ENCODE results near the gene FOXD3.

Gene FOXD3

DNA sequence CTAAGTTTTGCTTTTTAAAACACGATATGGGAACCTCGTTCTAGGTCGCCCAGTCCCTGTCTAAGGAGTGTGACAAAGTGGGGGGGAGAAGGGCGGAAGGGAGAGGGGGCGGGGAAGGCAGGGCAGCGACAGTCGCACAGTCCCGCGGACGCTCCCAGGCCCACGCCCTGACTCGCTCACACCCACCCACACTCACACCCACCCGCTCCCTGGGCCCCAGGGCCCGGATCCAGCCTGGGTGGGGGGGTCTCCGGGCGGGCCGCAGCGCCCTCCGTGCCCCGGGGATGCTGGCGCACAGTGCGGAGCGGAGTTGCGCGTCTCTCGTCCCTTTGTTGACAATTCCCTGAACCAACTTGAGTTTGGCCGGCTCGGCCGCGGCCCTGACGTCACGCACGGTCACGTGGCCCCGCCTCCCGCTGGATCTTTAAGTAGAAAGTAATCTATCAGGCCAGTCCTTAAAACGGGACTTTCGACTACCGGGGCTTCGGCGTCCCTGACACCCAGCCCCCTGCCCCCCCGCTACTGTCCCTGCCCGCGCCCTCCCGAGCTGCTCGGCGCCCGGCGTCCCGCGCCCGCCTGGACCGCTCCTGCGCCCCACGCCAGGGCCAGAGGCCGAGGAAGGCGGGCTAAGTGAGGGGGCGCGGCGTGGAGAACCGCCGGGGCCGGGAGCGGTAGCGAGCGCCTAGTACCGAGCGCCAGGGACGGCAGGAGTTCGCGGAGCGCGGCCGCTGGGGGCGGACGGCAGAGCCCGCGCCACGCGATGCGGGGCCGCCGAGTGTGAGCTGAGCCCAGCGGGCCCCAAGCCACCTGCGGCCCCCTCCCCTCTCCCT, at the start of gene FOXD3:
TSS of gene FOXD3 (plus strand) at position 454 of the 830 bp plus-strand sequence. CDS start 492 bp downstream, outside the sequence.
- peak; percentile 55 for DNase-seq (ENCODE audit: low spot score)

DNA sequence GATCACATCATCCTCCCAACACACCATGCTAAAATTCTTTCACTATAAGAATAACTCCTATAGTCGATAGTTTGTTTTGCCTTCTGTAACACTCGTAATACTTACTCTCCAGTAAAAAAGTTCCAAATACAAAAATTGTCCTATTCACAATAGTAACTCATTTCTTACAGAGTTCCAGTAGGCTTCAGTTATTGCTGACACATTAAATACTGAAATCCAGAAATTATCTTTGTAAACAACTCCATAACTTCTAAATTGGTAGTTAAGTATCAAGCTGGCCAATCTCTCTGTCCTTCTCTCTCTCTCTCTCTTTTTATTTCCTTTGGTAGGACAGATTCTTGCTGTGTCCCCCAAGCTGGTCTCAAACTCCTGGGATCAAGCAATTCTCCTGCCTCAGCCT, 49.6 kb upstream of the FOXD3 start:
- DNase-seq (ENCODE audit: low spot score): no peak

DNA sequence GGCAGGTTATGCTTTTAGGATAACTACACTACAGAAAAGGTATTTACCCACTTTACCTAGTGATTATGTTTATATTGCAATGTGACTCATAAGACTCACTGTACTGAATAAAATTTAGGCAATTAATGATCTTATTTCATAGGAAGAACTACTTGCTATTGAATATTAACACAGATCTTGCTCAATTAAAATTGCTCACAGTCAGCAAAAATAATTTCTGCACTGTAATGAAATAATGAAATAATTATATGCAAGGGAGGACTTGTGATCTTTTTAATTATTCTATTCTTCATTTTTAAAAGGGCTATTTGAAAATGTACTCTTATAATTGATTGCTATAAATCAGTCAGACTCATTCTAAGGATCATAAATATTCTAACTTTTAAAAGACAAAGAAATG, 48.0 kb upstream of the FOXD3 start:
- DNase-seq (ENCODE audit: low spot score): no peak

DNA sequence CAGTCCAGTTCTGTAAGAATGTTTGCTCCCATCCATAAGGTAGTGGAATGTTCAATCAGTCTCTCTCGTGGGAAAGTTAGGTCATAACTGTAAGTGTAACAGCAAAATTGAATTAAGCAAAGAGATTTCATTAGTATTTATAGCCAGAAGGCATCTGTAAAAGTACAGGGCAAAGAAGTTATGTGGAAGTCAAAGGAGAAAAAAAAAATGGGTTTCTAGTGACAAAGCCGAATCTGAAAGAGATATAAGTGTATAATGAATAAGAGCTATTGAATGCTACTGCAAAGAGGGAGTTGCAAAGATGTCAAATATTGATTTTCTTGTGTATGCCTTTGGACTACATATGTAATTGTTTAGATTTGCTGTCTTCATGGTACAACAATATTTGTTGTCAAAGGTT, 47.4 kb upstream of the FOXD3 start:
- DNase-seq (ENCODE audit: low spot score): no peak

DNA sequence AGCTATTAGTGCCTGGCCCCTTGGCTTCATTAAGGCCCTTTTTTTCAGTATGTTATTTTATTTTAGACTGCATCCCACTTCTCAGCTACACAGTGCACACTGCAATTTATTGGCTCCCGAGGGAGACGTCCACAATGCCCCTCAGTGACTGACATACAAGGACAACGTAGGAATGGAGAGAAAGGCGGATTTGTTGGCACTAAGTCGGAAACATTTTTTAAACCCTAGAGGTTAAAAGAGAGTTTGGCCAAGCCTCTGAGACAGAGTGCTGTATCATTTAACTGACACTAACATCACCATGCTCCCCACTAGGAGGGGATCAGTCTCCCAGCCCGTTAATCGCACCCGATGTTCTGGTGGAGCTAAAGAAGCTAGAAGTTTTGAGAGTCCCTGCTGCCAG, 45.7 kb upstream of the FOXD3 start:
- no peak for DNase-seq (ENCODE audit: low spot score)

DNA sequence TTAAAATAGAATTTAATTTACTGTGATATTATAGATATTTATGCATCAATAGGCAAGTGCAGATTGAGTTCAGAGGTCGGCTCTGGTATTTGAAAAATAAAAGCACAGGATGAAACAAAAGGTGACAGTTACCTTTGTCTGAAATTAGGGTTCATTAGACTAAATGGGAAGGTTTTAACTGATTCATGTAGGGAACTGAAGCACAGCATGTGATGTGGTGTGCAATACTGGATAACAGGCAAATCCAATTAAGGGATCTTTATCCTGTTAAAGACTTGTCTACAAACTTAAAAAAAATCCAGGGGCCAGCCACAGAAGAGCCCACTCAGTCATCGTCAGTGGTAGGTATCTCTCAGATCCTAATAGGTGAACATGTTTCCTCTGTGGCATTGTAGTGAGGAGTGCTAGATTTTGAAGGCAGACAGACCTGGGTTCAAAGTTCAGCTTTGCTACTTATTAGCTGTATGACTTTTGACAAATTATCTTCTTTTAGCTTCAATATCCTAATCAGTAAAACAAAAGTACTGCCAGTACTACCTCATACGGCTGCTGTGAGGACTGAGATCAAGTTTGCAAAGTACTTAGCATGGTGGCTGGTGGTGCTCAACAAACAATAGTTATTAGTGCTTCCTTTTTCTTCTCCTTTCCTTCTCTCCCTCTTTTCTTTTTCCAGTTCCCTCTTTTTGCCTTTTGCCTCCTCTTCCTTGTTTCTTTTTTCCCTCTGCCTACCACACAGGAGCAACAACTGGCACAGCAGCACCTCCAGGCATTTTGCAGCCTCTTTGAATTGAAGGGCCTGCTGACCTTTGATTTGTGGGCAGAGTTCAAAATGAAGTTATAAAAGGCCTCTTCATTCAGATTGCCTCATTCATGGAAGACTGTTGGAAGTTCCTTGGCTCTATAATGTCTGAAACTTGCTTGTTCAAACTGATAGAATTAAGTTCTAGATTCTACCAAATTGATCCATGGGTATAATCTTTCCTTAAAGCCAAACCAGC, 44.9 kb upstream of the FOXD3 start:
- no peak for DNase-seq (ENCODE audit: low spot score)

DNA sequence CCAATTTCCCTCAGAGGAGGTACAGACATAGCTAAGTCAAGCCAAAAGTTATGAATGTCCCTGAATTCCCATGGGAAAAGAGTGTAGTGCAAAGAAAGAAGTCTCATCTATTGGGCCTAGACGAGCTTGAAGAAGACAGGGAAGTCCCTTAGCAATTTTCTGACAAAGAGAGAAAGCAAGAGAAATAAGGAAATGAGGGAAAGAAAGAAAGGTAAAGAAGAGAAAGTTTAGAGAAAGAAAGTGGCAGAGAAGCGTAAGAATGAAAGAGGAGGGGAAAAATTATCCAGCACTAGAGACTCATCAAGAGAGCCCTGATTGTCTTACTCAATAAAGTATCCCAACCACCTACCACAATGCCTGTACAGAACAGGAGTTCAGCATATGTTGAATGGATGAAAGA, 40.6 kb upstream of the FOXD3 start:
- DNase-seq (ENCODE audit: low spot score): no peak

DNA sequence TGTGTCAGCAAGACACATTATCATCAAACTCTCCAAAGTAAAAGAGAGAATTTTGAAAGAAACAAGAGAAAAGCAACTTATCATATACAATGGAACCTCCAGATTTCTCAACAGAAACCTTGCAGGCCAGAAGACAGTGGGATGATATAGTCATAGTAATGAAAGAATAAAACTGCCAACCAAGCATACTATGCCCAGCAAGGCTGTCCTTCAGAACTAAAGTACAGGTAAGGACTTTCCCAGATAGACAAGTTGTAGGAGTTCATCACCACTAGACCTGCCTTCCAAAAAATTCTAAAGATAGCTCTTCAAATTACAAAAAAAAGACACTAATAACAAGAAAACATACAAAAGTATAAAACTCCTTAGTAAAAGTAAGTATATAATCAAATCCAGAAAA, 33.2 kb upstream of the FOXD3 start:
- DNase-seq (ENCODE audit: low spot score): no peak

DNA sequence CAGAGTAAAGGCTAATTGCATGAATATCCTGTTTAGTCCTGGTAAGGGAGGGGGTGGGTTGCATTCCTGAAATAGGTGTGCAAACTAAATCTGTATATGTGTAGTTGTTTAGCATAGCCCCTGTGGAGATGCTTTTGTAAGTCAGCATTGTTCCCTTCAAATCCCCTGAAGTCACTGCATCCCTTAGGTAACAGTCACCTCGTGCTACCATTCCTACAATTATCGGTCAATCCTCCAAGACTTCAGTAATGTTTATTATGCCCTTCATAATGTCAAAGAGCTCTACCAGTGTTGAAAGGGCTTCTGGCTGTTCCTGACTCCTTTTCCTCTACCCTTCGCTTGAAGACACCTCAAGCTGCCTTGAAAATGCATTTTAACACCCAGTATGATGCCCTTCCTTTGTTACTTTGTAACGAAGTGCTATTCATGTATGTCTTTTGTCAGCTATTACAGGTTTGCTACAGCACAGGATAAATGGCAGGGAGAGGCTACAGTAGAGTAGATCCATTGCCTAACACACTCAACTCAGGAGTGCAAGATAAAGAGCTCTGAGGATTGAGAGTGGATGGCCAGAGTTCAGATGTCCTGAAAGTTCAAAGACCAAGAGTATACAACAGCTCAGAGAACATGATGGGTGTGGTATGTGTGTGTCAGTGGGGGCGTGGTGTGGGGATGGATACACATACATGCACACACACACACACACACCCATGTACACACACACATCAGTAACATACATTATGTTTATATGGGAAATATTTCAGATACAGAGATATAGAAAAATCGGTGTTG, 27.4 kb upstream of the FOXD3 start:
- DNase-seq (ENCODE audit: low spot score): no peak

DNA sequence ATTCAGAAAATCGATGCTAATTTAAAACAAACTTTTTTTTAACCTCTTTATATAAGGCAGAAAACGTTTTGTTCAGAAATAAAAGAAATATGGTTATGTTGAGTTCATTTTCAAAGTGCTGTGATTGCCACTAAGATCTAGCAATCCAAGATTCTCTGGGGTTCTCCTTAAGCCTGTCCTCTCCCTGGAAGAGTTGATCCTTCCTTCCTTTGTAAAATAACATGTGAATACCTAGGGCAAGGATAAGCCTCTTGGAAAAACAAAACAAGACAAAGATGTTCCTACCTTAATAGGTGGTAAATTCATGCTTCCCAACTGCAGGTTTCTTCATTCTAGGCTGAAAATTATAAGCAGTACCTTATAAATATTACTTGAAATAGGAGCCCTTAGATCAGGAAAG, 18.0 kb upstream of the FOXD3 start:
- no peak for DNase-seq (ENCODE audit: low spot score)

DNA sequence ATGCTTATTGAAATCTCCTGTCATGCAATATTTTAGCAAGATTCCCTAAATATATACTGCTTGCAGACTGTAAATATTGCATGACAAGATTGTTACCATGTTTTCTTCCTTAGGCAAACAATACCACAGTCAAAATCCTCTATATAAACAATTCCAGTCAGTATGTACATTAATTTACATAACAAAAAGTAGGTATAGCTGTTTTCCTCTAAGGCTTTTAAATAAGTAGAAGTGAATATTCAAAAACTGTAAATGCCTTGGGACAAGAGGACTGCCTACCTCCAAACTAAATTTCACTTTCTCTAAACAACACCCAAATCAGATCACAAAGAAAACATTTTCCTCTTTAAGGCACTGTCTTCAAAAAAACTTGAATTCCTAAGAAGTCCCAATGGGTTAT, 17.3 kb upstream of the FOXD3 start:
- DNase-seq (ENCODE audit: low spot score): no peak

DNA sequence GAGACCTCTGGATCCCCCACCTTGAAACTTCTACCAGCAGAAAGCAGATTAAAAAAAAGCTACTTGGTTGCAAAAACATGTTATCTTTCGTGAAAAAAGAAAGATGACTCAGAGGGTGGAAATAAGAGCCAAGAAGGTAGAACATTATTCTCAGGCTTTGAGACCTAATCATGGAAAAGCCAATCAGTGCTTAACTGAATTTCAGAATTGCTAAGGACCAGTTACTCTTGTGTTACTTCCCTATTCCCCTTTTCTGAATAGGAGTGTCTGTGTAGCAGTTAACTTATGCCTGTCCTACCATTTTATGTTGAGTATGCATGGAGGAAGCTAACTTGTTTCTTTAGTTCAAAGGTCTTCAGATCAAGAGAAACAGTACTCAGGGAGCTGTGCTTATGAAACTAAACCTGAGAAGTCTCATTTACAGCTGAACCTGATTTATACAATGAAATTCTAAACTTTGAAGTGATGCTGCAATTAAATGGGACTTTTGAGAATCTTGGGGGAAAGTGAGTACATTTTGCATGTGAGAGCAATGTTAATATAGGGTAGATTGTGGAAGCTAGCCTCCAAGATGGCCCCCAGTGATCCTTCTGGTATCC, 15.1 kb upstream of the FOXD3 start:
- no peak for DNase-seq (ENCODE audit: low spot score)

DNA sequence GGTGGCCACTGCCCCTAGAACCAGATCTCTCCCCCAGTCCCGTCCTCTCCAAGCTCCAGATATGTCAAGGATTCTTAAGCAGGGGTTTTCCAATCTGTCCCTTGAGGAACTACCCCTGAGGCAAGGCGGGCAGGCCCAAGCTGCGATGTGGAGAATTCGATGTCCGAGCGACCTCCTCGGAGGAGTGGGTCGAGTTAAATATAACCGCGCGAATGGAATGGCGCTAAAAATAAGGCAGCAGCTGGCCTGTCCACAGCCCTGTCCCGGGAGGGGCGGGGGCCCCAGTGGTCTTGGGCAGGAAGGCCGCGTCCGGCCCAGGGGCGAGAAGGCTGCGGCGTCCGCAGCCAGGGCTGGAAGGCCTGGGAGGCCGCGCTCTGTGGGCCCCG, 5.8 kb upstream of the FOXD3 start:
- no peak for DNase-seq (ENCODE audit: low spot score)

DNA sequence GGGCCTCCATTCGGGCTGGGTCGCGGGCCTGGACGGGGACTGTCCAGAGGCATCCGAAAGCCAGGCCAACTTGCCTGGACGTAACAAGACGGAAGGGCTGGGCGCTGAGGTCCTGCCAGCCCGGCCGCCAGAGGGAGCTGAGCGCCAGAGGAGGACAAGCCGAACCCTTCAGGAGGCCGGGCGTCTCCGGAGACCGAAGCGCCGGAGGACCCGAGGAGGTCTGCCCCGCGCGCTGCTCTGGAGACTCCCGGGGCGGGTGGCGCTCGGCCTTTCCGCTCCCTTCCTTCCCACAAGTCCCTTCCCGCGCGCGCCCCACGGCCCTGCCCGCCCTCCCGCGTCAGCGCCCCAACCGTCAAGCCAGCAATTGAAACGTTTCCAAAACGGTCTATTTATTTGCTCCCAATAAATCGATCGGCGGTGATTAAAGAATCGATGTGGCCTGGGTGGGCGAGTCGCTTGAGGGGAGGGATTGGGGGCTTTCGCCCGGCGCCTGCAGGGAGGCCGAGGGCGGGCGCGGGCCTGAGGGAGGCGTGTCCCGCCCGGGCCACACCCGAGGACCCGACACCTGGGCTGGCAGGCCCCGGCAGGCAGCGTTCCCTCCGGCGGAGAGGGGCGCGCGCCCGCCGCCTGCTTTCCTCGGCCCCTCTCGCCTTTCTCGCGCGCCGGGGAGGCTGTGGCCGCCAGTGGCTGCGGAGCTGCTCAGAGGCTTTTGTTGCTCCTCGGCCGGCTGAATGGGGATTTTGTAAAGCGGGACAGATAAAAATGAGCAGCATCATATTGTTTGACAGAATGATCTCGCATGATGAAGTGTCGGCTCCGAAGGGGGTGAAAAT, 5.2 kb upstream of the FOXD3 start:
- peak; percentile 88 for DNase-seq (ENCODE audit: low spot score)

DNA sequence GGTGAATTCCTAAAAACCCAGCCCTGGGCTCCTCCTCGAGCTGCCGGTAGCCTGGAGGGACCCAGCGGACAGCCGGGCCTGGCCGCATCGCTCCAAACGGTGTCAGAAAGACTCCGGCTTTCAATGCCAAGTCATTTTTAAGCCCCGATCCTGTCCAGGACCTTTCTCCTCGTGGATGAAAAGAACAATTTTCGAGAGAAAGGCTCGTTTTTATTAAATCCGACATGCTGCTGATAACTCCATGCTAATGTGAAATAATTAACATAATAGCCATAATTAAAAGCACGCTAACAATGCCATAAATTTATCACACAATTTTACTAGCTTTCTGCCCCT, 4.6 kb upstream of the FOXD3 start:
- no peak for DNase-seq (ENCODE audit: low spot score)

DNA sequence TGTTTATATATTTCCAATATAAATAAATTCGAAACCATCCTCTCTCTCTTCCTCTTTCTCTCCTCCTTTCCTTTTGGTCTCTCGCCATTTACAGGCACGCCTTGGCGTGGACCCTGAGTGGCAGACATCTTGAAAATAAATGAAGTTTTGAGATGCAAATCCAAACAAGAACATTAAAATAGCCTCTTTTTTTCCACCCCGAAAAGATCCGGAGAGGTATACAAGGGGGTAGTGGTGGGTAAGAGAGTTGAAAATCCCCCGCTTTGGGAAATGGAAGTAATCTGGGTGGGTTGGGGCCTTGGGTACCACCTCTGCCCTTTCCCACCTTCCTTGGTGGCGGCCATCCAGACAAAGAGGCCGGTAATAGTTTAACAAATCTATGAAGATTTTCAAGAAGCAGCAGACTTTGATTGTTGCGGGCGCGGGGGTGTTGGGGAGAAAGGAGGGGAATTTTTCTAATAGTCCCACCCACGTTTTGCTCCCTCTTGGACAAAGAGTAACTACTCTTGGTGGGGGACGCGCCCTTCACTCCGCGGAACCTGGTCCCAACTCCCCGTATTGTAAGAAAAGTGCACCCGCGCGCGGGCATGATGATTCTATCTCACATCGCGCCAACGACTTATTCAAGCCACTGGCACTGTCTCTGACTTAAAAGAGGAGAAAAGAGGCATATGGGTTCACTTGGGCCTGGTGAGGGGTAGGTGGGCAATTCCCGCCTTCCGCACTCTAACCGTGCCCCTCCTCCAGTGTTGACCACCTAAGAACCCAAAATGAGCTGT, 4.0 kb upstream of the FOXD3 start:
- no peak for DNase-seq (ENCODE audit: low spot score)

DNA sequence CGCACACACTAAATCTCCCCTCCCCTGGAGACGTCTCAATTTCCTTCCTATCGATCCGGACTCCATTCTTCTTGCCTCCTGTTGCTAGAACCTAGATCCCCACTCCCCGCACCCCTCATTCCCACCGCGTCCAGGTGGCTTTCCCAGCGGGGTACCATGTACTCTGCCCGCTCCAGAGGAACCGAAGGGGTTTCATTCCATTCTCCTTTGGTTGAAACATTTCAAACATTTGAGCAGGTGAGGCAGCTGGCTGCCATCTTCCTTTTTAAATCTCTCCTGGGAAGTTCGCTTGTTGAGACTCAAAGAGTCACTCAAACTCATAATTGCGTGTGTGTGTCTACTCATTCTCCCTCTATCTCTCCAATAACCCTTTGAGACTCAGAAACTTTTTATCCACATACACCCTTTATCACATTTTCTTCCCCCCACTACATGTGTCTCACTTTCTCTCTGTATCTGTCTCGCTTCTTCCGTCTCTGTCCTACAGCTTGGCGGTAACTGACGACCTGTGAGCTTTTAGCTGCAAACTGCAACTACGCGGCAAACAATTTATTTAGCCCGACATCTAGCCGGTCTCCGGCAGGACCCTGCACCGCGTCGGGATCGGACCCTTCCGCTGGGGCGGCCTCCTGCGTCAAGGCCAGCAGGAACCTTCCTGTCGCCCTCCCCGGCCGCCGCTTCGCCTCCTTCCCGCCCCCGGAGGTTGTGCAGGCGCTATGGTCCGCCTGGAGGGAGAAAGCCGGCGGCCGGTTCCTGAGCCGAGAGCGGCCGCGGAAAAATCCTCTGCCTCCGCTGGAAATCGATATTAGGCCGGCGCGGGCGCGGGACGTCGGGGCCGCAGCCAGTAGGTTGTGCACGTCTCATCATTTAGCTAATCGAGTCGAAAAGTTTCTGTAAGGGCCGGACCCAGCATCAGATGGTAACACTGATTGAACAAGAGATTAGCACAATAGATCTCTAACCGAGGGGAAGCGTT, 3.0 kb upstream of the FOXD3 start:
- no peak for DNase-seq (ENCODE audit: low spot score)

DNA sequence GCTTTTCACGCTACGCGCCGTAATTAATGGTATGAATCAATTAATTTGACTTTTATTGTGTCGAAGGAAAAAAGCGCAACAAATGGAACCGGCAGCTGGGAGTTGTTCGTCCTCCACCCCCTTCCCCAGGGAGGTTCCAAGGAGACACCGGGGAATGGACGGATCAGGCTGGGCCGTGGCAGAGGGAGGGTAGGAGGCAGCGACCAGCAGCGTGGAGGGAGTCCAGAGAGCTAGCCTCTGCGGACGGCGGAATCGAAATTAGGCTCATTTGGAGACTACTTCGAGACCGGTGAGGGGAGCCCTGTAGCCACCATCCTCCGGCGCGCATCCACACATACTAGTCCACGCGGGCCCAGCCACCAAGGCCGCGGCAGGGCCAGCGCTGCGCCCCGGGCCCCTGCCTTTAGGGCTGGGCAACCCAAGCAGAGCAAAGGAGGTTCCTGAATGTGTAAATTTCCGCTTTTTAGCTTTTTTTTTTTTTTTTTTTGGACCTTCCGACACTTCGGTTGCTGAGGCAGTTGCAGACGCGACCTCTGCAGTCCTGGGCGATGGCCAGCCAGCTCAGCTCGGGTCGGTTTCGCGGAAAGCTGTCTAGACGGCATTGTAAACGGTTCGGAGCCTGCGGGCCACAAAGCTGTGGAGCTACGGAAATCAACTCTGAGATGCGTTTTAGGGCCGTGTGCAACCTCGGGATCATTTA, 2.2 kb upstream of the FOXD3 start:
- DNase-seq (ENCODE audit: low spot score): no peak
